ENCODE results near the gene GATA3. TPM values are rescaled to one million over a fixed set of nuclear protein-coding genes. Genes with fewer than 3 reads are reported as not detected.

Gene GATA3
- total RNA-seq, 4 donors from 2014 or later: 0.60 TPM; not detected in 3

- H3K4me3 ChIP-seq: peak overlapping the region in 2 of 4 donors; percentile 42 to 49
- H3K27ac ChIP-seq: peak overlapping the region in 1 of 4 donors; percentile 50
- no peak for TF ChIP-seq CTCF (IDR thresholded peaks at IDR 0.05)
- TF ChIP-seq EP300 (IDR thresholded peaks at IDR 0.05): no peak
- no peaks in the 10 kb centered on the region for H3K36me3 ChIP-seq
- peaks cover 0 to 72% (median 35%) of the 10 kb centered on the region in 4 donors for H3K4me1 ChIP-seq
- no peaks in the 10 kb centered on the region for H3K9me3 ChIP-seq
- DNase-seq (ENCODE audit: low spot score in 2 of 2): no peak
- H3K27me3 ChIP-seq: peaks cover 5 to 100% of the 10 kb centered on the region in 2 donors
- WGBS, 2 donors: 66 to 67% methylated on average over 6 of the region's 6 CpGs
Observed at GRCh38 chr10:8056378-8056777, 1.9 kb downstream of the GATA3 start.

GRCh38 chr10:8056871-8057331 is 2.4 kb downstream of the GATA3 start:
- no peaks in the 10 kb centered on the region for H3K36me3 ChIP-seq
- DNase-seq (ENCODE audit: low spot score in 2 of 2): no peak
- TF ChIP-seq EP300 (IDR thresholded peaks at IDR 0.05) (no peak), POLR2A (IDR thresholded peaks at IDR 0.05) (no peak), CTCF (IDR thresholded peaks at IDR 0.05) (no peak)
- peak overlapping the region in 1 of 4 donors; percentile 50 for H3K27ac ChIP-seq
- no peaks in the 10 kb centered on the region for H3K9me3 ChIP-seq
- 56 to 73% methylated on average over 13 of the region's 13 CpGs for WGBS, 2 donors
- peaks cover 5 to 100% of the 10 kb centered on the region in 2 donors for H3K27me3 ChIP-seq
- H3K4me1 ChIP-seq: peaks cover 0 to 67% (median 30%) of the 10 kb centered on the region in 4 donors
- H3K4me3 ChIP-seq: peak overlapping the region in 1 of 4 donors; percentile 42

GRCh38 chr10:8057636-8058273 is 3.3 kb downstream of the GATA3 start:
- WGBS, 2 donors: 62 to 64% methylated on average over 14 to 15 of the region's 15 CpGs
- H3K9me3 ChIP-seq: no peaks in the 10 kb centered on the region
- peaks cover 0 to 58% (median 25%) of the 10 kb centered on the region in 4 donors for H3K4me1 ChIP-seq
- H3K27ac ChIP-seq: no peak overlapping the region
- DNase-seq (ENCODE audit: low spot score in 2 of 2): no peak
- TF ChIP-seq CTCF (IDR thresholded peaks at IDR 0.05) (no peak), EP300 (IDR thresholded peaks at IDR 0.05) (no peak)
- H3K4me3 ChIP-seq: no peak overlapping the region
- H3K27me3 ChIP-seq: peaks cover 5 to 100% of the 10 kb centered on the region in 2 donors
- H3K36me3 ChIP-seq: no peaks in the 10 kb centered on the region

GRCh38 chr10:8058274-8059111 is 4.0 kb downstream of the GATA3 start:
- H3K4me3 ChIP-seq: no peak overlapping the region
- no peak for TF ChIP-seq CTCF (IDR thresholded peaks at IDR 0.05)
- no peak for TF ChIP-seq EP300 (IDR thresholded peaks at IDR 0.05)
- H3K27me3 ChIP-seq: peaks cover under 1 to 100% of the 10 kb centered on the region in 2 donors
- peaks cover 0 to 51% (median 19%) of the 10 kb centered on the region in 4 donors for H3K4me1 ChIP-seq
- H3K36me3 ChIP-seq: no peaks in the 10 kb centered on the region
- no peaks in the 10 kb centered on the region for H3K9me3 ChIP-seq
- DNase-seq (ENCODE audit: low spot score in 2 of 2): no peak
- no peak overlapping the region for H3K27ac ChIP-seq
- WGBS, 2 donors: 43 to 57% methylated on average over 43 to 45 of the region's 45 CpGs
